ENCODE data around the gene MAGEE1. TPM values are rescaled to one million over a fixed set of nuclear protein-coding genes. Genes with fewer than 3 reads are reported as not detected.

MAGEE1 gene
- polyA plus RNA-seq, 1 of the 3 experiments (the other 2 are of a cell fraction): 1.8 TPM

- Histone ChIP-seq H3K4me2 (no peak overlapping the region), H3K9me3 (no peaks in the 10 kb centered on the region), H3F3A (replicated peaks; ENCODE audit: insufficient read depth) (no peaks in the 10 kb centered on the region), H3K9ac (no peak overlapping the region), H3K36me3 (replicated peaks in 1 of 2; ENCODE audit: control insufficient read depth in 1 of 2, insufficient read depth in 2 of 2, low read length in 1 of 2) (no peaks in the 10 kb centered on the region), H2AFZ (ENCODE audit: low read depth) (no peak overlapping the region), H3K4me3 (ENCODE audit: low read depth in 2 of 2, low read length in 1 of 2) (no peak overlapping the region), H3K9me2 (no peaks in the 10 kb centered on the region), H3K79me2 (ENCODE audit: insufficient read depth) (no peaks in the 10 kb centered on the region), H3K27ac (ENCODE audit: low read depth in 2 of 2, low read length in 1 of 2) (no peak overlapping the region), H3K27me3 (ENCODE audit: insufficient read depth) (peaks cover 12% of the 10 kb centered on the region; the same call in 1 of the 2 replicates), H3K4me1 (ENCODE audit: control insufficient read depth in 1 of 2, insufficient read depth in 2 of 2, low read depth in 1 of 2, low read length in 1 of 2) (no peaks in the 10 kb centered on the region), H4K20me1 (ENCODE audit: insufficient read depth) (no peaks in the 10 kb centered on the region)
- CTCF ChIA-PET: no interaction called here
- no peak for DNase-seq
- TF ChIP-seq, protein P1, sequence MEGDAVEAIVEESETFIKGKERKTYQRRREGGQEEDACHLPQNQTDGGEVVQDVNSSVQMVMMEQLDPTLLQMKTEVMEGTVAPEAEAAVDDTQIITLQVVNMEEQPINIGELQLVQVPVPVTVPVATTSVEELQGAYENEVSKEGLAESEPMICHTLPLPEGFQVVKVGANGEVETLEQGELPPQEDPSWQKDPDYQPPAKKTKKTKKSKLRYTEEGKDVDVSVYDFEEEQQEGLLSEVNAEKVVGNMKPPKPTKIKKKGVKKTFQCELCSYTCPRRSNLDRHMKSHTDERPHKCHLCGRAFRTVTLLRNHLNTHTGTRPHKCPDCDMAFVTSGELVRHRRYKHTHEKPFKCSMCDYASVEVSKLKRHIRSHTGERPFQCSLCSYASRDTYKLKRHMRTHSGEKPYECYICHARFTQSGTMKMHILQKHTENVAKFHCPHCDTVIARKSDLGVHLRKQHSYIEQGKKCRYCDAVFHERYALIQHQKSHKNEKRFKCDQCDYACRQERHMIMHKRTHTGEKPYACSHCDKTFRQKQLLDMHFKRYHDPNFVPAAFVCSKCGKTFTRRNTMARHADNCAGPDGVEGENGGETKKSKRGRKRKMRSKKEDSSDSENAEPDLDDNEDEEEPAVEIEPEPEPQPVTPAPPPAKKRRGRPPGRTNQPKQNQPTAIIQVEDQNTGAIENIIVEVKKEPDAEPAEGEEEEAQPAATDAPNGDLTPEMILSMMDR (IDR thresholded peaks at IDR 0.05): peak; percentile 49
- TF ChIP-seq JUND (IDR thresholded peaks at IDR 0.05): no peak
- POLR2A ChIA-PET: no interaction called here
- WGBS (ENCODE audit: low lambda C conversion rate): 4% methylated on average over 1 of the region's 1 CpG
Observed at GRCh38 chrX:76420237-76420636, 7.3 kb upstream of the MAGEE1 start.

- CTCF ChIA-PET: no interaction called here
- TF ChIP-seq POLR2AphosphoS5 (IDR thresholded peaks at IDR 0.05; ENCODE audit: low read depth, low read length) (no peak), GABPA (IDR thresholded peaks at IDR 0.05; ENCODE audit: low read depth) (no peak), RAD21 (IDR thresholded peaks at IDR 0.05; ENCODE audit: low read length) (no peak), EZH2phosphoT487 (IDR thresholded peaks at IDR 0.05; ENCODE audit: borderline replicate concordance, low read depth) (no peak), RFX5 (IDR thresholded peaks at IDR 0.05; ENCODE audit: low read length) (no peak)
- Histone ChIP-seq H3F3A (replicated peaks; ENCODE audit: insufficient read depth) (no peaks in the 10 kb centered on the region), H3K9me3 (no peaks in the 10 kb centered on the region), H3K79me2 (ENCODE audit: insufficient read depth) (no peaks in the 10 kb centered on the region), H3K4me1 (ENCODE audit: control insufficient read depth in 1 of 2, insufficient read depth in 2 of 2, low read depth in 1 of 2, low read length in 1 of 2) (peaks cover 0 to 6% of the 10 kb centered on the region in 2 experiments; a peak in 1 of 4 replicates), H3K36me3 (replicated peaks in 1 of 2; ENCODE audit: control insufficient read depth in 1 of 2, insufficient read depth in 2 of 2, low read length in 1 of 2) (no peaks in the 10 kb centered on the region), H3K27ac (ENCODE audit: low read depth in 2 of 2, low read length in 1 of 2) (no peak overlapping the region), H4K20me1 (ENCODE audit: insufficient read depth) (no peaks in the 10 kb centered on the region), H3K9me2 (no peaks in the 10 kb centered on the region), H3K9ac (peak overlapping the region; percentile 63; the same call in 1 of the 2 replicates), H2AFZ (ENCODE audit: low read depth) (peak overlapping the region; percentile 91), H3K27me3 (ENCODE audit: insufficient read depth) (no peaks in the 10 kb centered on the region), H3K4me2 (peak overlapping the region; percentile 65), H3K4me3 (ENCODE audit: low read depth in 2 of 2, low read length in 1 of 2) (peak overlapping the region; percentile 65 to 70)
- peak; percentile 4 for DNase-seq
- POLR2A ChIA-PET: no interaction called here
- 33% methylated on average over 7 of the region's 60 CpGs for WGBS (ENCODE audit: low lambda C conversion rate)
Observed at GRCh38 chrX:76428243-76429130, 977 bp downstream of the MAGEE1 start.

DNA sequence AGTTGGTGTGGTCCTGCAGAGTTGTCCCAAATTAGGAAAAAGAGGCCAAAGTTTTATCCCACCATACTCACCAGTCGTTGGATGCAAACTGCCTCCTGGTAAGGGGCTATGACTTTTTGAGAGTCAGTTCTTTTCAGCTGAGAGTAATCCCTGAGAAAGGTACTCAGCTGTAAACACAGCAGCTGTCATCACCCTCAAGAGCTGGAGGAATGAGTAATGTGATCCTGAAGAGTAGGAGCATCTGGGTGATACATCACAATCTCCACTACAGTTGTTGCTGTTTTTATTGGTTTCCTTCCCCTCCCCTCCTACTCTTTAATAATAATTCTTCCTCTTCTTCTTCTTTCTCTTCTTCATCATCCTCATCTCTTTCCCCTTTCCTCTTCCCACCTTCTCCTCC is 5.7 kb downstream of the MAGEE1 start:
- POLR2A ChIA-PET: no interaction called here
- 0% methylated on average over 1 of the region's 1 CpG for WGBS (ENCODE audit: low lambda C conversion rate)
- TF ChIP-seq RFX5 (IDR thresholded peaks at IDR 0.05; ENCODE audit: low read length) (no peak), MXI1 (IDR thresholded peaks at IDR 0.05; ENCODE audit: low read depth, low read length) (no peak), SIN3A (IDR thresholded peaks at IDR 0.05; ENCODE audit: borderline replicate concordance, low read depth, low read length) (no peak), RXRA (IDR thresholded peaks at IDR 0.05; ENCODE audit: borderline replicate concordance, low read depth) (no peak), GATA2 (CRISPR knock-in tag; IDR thresholded peaks at IDR 0.05) (no peak), TAF1 (IDR thresholded peaks at IDR 0.05; ENCODE audit: borderline replicate concordance, low read depth, low read length) (no peak), CHD2 (IDR thresholded peaks at IDR 0.05; ENCODE audit: low read length, partially characterized antibody) (no peak)
- TF ChIP-seq, protein P2, sequence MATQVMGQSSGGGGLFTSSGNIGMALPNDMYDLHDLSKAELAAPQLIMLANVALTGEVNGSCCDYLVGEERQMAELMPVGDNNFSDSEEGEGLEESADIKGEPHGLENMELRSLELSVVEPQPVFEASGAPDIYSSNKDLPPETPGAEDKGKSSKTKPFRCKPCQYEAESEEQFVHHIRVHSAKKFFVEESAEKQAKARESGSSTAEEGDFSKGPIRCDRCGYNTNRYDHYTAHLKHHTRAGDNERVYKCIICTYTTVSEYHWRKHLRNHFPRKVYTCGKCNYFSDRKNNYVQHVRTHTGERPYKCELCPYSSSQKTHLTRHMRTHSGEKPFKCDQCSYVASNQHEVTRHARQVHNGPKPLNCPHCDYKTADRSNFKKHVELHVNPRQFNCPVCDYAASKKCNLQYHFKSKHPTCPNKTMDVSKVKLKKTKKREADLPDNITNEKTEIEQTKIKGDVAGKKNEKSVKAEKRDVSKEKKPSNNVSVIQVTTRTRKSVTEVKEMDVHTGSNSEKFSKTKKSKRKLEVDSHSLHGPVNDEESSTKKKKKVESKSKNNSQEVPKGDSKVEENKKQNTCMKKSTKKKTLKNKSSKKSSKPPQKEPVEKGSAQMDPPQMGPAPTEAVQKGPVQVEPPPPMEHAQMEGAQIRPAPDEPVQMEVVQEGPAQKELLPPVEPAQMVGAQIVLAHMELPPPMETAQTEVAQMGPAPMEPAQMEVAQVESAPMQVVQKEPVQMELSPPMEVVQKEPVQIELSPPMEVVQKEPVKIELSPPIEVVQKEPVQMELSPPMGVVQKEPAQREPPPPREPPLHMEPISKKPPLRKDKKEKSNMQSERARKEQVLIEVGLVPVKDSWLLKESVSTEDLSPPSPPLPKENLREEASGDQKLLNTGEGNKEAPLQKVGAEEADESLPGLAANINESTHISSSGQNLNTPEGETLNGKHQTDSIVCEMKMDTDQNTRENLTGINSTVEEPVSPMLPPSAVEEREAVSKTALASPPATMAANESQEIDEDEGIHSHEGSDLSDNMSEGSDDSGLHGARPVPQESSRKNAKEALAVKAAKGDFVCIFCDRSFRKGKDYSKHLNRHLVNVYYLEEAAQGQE (IDR thresholded peaks at IDR 0.05; ENCODE audit: low read depth, low read length): no peak
- TF ChIP-seq, protein P3, sequence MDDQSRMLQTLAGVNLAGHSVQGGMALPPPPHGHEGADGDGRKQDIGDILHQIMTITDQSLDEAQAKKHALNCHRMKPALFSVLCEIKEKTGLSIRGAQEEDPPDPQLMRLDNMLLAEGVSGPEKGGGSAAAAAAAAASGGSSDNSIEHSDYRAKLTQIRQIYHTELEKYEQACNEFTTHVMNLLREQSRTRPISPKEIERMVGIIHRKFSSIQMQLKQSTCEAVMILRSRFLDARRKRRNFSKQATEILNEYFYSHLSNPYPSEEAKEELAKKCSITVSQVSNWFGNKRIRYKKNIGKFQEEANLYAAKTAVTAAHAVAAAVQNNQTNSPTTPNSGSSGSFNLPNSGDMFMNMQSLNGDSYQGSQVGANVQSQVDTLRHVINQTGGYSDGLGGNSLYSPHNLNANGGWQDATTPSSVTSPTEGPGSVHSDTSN (IDR thresholded peaks at IDR 0.05): no peak

More for the DNA sequence above, 5.7 kb downstream of the MAGEE1 start:
- Histone ChIP-seq H3K4me2 (no peak overlapping the region), H3K4me3 (ENCODE audit: low read depth in 2 of 2, low read length in 1 of 2) (no peak overlapping the region), H3K36me3 (replicated peaks in 1 of 2; ENCODE audit: control insufficient read depth in 1 of 2, insufficient read depth in 2 of 2, low read length in 1 of 2) (no peaks in the 10 kb centered on the region), H3K79me2 (ENCODE audit: insufficient read depth) (no peaks in the 10 kb centered on the region), H3K27me3 (ENCODE audit: insufficient read depth) (no peaks in the 10 kb centered on the region), H3F3A (replicated peaks; ENCODE audit: insufficient read depth) (no peaks in the 10 kb centered on the region), H4K20me1 (ENCODE audit: insufficient read depth) (0 out of 2 replicates have a peak, but pooled peaks cover 5% of the 10 kb centered on the region), H2AFZ (ENCODE audit: low read depth) (no peak overlapping the region), H3K9me2 (no peaks in the 10 kb centered on the region), H3K9ac (no peak overlapping the region), H3K9me3 (no peaks in the 10 kb centered on the region), H3K27ac (ENCODE audit: low read depth in 2 of 2, low read length in 1 of 2) (no peak overlapping the region), H3K4me1 (ENCODE audit: control insufficient read depth in 1 of 2, insufficient read depth in 2 of 2, low read depth in 1 of 2, low read length in 1 of 2) (peaks cover 0 to 6% of the 10 kb centered on the region in 2 experiments; a peak in 1 of 4 replicates)
- no peak for DNase-seq
- CTCF ChIA-PET: no interaction called here
